Fibroblast of peridontal ligament (primary cell): ENCODE data around the gene LRRC8B.
A peak's percentile ranks its signal among the peaks of the same experiment; 100 is the strongest.
"Not testable (repeated sequence)": the region's sequence is repeated elsewhere in the genome, so short reads cannot be mapped to it uniquely, and the experiment has no call there.

Source experiments
- DNase-seq: peaks from one replicate; pipeline ENCODE4 v3.0.0-alpha.2; 2010; ENCODE audit errors: extremely low read depth

The LRRC8B gene

DNA sequence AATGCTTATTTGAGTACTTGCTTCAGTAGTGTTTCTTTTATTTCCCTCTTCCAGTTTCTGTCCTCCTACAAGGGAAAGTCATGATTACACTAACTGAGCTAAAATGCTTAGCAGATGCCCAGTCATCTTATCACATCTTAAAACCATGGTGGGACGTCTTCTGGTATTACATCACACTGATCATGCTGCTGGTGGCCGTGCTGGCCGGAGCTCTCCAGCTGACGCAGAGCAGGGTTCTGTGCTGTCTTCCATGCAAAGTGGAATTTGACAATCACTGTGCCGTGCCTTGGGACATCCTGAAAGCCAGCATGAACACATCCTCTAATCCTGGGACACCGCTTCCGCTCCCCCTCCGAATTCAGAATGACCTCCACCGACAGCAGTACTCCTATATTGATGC is 57.9 kb downstream of the LRRC8B start:
- no peak for DNase-seq

DNA sequence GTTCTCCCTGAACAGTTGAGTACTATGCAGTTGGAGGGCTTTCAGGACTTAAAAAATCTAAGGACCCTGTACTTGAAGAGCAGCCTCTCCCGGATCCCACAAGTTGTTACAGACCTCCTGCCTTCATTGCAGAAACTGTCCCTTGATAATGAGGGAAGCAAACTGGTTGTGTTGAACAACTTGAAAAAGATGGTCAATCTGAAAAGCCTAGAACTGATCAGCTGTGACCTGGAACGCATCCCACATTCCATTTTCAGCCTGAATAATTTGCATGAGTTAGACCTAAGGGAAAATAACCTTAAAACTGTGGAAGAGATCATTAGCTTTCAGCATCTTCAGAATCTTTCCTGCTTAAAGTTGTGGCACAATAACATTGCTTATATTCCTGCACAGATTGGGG is 59.6 kb downstream of the LRRC8B start:
- DNase-seq = no peak

DNA sequence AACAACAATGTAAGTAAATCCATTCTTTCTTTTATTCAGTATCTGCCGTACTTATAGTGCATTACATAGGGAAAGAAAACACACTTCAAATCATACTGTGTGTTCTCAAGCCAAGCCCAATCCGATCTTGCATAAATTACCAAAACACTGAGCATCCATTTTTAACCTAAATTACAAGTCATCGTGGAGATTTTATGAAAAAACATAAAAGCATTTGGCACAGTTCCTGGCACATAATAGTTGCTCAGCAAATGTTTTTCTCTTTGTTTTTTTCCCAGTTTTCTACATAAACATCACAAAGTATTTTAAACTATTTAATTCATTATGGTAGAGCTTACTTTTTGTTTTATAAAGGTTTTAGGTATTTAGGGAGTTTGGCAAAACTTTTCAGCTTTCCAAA is 60.2 kb downstream of the LRRC8B start:
- DNase-seq = no peak

DNA sequence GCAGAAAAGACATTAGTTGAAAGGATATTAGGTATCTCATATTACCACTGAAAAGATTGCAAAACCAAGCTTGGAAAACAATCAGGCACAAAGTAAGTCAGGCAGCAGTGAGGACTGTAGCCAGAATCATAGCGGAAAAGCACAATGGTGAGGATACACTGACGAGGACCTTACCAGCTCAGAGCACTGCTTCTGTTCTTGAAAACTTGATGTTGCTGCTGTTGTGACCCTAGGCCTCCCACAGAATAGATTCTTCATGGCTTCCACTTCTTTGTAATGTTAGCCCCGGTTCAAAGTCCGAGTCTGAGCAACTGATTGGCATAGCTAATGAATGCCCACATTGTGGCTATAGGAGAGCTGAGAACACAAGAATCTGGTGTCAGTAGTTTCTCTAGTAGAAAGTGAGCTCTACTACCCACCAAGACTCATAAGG is 63.1 kb downstream of the LRRC8B start:
- DNase-seq = no peak

DNA sequence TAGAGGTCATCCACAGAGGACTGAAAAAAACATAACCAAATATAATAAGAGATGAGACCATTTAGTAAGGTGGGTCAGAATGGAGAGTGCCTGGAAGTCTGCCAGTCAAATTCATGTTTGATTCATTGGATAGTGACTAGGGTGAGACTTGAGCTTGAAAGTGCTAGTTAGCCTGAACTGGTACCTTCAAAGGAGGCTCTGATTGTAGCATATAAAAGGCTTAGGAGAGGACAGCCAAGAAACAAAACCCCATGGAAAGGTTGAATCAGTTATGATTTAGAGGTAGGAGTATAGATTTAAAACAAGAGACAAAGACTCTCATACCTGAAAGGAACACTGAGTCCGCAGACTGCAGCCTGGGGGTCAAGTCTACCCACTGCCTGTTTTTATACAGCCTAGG is 63.9 kb downstream of the LRRC8B start:
- DNase-seq = no peak

DNA sequence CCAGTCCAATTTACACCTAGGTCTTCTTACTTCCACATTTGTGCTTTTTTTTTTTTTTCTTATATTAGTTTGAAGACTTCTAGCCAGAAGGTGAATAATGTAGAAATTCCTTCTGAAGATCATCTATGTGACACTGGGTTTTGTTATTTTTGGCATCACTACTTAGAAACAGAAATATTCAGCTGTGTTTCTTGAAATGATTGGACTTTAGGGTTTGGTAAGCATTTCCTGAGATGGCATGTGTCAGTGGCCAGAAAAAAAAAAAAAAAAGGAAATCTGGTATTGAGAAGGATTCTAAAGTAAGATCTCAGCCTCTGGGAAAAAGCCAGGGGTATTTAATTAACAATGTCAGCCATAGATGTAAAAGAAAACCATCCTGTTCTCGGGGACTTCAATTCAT is 64.9 kb downstream of the LRRC8B start:
- DNase-seq = peak; percentile 8

DNA sequence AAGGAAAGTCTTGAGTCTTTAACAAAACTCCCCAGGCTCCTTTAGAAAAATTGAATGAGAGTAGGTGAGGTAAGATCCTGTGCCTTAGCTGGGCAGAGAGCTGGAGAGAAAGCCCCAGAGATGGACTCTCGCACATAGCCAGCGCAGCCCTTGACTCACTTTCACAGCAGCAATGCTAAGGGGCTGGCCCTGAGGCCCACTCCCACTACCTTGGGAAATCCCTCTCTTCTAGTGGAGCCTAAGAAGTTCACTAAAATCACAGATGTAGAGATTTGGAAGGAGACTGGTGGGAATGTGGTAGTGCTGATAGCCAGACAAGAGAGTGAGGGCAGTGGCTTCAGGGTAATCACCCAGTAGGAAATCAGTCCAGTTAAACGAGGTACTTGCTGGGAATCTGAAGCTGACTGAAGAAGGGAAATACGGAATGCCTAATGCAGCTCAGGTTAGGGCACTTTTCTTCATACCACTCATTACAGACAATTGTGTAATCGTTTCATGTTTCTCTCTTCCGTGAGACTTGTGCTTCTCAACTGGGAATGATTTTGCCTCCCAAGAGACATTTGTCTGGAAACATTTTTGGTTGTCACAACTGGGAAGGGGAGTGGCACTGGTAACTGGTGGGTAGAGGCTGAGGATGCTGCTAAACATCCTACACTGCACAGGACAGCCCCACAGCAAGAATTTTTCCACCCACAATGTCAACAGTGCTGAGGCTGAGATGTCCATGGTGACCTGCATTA is 65.9 kb downstream of the LRRC8B start:
- DNase-seq = no peak

DNA sequence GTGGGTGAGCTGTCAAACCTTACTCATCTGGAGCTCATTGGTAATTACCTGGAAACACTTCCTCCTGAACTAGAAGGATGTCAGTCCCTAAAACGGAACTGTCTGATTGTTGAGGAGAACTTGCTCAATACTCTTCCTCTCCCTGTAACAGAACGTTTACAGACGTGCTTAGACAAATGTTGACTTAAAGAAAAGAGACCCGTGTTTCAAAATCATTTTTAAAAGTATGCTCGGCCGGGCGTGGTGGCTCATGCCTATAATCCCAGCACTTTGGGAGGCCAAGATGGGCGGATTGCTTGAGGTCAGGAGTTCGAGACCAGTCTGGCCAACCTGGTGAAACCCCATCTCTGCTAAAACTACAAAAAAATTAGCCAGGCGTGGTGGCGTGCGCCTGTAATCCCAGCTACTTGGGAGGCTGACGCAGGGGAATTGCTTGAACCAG is 68.3 kb downstream of the LRRC8B start:
- not testable (repeated sequence) for DNase-seq

DNA sequence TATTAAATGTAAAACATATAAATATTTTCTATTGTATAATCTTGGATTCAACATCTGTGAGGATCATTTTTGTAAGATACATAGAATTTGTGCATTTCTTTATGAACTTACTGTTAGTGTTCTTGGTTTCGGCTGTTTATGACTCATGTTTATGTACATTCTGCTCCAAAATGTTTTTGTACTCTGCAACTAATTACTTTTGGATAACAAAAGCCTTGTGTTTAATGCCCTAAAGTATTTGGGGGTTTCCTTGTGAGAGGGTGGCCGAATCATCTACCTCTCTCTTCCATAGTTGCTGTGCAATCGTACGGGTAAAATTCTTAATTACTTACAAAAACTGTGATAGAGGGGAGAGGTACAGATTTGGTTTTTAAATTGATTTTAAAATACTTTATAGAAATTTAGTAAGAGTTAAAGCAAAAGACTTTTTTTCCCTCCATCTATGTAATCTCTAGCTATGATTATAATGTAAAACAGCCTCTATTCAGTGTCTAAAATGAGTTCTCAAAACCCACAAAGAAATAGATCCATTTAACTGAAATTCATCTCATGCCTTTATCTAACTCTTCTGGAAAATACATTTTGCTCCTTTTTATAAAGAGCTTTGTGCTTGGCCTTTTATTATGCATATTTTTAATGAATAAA is 69.6 kb downstream of the LRRC8B start:
- peak; percentile 26 for DNase-seq

DNA sequence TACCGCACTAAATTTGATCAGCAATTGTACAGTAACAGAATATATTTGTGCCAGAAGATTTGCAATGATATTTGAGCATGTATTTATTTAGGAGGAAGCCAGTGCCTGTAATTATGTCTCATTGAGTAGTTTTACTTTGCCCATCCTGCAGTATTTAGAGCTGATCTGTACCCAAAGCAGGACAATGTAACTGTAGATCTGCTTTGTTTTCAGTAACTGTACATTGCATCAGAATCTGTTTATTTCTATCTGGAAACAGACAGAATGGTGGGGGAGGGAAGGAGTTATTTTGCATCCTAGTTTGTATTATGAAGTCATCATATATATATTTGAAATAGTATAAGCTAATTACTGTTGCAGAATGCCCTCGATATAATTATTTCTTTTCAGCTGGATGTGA is 72.1 kb downstream of the LRRC8B start:
- peak; percentile 23 for DNase-seq

DNA sequence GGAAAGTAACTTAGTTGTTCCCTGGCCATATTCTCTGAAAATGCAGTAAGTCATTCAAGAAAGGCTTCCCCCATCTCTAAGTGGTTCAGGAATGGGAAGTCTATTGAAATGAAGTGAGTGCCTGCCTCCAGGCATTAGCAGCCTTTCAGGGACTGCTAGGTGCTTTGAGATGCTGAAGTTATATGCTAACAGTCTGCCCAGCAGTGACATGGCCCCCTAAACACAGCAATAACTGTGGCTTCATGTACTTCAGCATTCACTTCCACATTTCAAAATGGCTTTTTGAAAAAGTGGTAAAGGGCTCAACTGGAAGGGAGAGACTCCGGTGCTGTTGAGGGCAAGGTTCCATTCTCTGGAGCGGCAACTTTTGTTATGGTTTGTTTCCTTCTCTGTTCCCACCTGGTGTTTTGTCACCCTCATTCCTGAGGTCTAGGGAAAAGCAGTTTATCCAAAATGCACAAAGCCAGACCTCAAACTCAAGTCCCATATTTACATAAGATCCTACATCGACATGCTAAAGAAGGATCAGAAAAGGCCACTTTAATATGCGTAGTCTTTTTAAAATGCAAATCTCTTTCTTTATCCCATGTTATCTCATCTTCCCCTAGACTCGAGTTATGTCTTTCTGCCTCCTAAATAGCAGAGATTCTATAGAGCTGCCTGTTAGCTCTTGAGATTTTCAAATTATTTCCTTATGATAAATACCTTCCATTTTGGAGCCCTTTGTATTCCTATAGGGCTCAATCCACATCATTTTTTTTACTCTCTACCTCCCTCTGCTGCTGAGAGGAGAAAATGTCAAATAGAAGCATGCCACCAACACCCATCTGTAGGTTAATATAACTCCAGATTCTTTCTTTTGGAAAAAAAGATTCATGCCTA is 74.1 kb downstream of the LRRC8B start:
- DNase-seq = peak; percentile 60

DNA sequence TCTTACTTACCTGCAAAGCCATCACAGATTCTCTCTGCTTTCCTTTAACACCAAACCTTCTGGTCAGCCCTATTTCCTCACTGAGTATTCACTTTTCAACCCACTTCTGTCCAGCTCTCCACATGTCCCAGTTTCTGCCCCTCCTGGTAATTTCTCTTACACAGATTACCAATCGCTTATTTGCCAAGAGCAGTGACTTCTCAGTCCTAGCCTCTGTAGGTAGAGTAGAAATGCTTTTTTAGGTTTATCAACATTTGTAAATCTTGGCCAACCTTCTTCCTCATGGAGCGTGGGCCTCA is 74.7 kb downstream of the LRRC8B start:
- no peak for DNase-seq

DNA sequence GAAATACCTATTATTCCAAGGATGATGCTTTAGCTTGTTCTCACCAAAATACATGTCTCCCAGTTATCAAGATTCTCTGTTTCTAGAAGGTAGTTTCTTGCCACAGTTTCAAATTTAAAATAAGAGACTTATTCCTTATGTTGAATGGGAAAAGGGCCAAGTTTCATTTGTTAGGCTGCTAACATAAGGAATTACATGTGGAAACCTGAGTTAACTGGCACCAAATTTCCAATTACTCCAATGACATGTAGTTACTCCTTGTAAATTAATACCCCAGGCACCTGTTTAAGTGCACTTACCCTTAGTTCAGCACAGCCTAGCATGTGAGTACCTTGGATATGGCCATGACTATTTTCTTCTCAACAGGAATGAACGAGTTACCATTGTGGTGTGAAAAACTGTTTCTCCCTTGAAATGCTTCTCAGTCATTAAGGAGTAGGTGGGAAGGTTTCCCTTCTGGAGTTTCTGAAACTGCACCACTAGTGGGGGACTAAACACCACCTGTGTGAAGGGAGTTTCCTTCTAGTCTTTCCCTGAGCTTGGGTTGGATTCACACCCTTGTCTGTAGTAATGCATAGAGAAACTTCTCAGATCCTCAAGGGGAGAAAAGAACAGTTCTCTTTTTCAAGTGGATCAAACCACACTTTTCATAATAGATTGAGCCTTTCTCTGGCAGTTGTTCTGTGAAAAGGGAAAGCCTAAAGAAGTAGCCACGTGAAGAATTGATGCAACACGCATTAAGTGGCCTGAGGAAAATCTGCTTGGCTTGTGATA is 76.0 kb downstream of the LRRC8B start:
- DNase-seq = no peak

DNA sequence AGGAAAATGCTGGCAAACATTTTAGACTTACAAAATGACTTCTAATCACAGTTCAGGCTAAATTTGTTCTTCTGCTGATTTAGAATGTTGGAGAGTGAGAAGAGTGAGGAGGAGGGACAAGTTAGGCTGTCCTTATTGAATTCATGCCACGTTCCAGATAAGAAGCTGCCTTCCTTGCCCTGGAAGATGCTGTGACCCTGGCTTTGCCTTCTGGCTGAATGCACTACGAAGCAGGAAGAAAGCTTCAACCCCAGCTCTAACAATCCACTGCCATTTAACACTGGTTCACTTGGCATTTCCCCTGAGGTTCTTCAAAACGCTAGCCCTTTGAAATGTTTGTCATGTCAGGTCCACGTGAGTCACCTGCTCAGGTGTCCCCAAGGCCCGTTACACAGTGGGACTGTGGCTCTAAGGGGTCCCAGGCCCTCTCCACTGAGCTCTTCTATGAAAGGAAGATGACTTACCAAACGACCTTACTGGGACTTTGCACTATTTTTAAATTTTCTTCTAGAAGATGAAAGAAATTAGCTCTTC is 78.3 kb downstream of the LRRC8B start:
- DNase-seq = no peak

DNA sequence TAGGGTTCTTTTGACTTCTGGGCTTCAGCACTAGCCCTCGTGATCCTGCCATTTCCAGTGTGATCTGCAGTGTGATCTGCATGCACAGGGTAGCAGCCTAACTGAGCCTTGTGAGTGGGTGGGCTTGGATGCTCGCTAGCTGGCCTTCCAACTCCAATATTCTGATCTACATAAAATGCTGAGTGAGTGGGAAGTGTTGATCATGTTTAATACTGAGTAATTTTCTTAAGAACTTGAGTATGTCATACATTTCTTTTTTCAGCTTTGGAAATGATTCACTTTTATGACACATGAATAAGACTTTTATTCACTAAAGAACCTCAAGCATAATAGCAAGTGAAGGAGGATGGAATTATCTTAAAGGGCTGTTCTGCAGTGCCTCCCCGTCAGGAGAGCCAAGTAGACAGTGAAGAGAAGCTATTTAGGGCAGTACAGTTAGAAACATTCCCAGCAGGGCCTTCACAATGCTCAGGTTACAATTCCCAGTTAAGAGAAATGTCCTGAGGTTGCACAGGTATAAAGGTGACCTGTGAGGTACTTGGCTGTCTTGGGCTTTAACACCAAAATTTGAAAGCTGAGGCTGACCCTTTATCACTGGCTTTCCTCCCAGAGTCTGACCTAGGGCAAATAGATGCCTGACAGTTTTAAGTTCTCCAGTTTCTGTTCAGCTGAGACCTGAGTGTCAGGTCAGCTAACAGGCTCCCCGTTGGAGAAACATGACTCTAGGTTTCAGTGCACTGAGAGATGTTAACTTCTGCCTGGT is 79.2 kb downstream of the LRRC8B start:
- no peak for DNase-seq

DNA sequence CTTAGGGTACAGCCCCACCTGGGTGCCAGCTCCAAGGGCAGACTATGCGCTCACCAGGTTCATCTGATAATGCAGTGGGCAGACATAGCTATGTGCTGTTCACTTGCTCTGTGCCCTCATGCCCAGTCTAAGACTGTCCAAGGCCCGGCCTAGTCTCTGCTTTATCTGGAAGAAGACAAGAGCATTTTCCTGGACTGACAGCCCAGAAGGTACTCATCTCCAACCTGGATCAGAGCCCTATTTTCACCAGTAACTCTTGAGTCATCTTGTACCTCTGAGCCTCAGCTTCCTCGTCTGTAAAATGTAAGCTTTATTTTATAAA is 79.7 kb downstream of the LRRC8B start:
- no peak for DNase-seq

DNA sequence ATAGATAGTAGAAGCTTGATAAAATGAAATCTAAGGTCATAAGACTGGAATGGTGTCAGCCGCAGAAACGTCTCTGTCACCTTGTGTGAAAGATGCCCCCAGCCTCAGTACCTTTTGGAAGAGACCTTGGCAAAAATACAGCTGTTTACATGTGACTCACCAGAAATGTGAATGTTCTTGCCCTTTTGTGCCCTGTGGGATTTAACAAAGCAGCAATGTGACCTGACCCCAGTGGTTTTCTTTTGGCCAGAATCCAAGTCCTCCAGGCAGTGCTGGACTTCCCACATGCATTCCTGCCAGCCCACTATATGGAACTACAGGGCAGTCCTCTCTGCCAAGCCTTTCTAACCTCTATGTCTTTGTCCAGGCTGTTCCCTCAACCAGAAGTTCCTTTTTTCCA is 81.1 kb downstream of the LRRC8B start:
- DNase-seq = peak; percentile 62

DNA sequence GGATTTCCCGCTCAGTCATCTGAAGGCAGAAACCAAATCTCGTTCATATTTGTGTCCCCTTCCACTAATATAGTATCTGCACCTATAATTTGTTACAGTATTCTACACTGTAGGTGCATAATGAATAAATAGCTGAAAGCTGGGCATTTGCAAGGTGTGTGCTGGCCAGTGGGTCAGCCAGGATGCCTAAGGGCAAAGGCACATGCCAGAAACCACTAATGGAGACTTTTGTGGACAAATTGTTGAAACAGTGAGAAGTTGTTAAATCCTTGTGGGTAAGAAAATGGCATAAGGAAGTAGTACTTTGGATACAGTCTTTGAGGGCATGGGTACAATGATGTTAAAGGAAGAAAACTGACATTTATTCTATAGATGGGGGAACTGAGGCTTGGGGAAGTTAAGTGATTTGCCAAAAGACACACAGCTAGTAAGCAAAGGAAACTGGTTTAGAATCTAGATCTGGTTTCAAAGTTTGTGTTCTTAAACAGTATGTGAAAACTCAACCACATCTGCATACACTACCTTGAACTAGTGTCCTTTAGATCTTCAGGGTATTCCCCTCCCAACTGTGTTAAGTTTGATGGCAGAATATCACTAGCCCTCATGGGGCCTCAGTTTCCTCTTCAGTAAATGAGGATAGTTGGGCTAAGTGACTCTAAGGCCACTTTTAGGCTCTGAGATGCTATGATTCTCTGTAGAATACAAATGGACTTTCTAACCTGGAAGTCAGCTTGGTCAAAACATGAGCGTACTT is 81.8 kb downstream of the LRRC8B start:
- no peak for DNase-seq

DNA sequence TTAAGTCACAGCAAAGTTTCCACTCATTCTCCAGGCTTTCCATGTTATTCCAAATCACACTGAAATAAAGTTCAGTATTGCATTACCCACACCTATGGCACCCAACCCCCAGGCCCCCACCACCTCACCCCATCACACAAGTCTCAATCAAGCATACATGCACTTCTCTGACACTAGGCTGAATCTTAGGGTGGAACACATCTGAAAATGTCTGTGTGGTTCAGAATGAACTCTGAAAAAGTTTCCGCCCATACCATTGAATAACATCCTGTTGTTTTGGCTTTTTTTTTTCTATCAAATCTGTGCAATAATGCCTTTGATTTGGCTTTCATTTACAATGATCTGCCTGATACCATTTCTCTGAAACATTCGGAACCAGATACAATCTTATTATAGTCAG is 82.5 kb downstream of the LRRC8B start:
- no peak for DNase-seq

DNA sequence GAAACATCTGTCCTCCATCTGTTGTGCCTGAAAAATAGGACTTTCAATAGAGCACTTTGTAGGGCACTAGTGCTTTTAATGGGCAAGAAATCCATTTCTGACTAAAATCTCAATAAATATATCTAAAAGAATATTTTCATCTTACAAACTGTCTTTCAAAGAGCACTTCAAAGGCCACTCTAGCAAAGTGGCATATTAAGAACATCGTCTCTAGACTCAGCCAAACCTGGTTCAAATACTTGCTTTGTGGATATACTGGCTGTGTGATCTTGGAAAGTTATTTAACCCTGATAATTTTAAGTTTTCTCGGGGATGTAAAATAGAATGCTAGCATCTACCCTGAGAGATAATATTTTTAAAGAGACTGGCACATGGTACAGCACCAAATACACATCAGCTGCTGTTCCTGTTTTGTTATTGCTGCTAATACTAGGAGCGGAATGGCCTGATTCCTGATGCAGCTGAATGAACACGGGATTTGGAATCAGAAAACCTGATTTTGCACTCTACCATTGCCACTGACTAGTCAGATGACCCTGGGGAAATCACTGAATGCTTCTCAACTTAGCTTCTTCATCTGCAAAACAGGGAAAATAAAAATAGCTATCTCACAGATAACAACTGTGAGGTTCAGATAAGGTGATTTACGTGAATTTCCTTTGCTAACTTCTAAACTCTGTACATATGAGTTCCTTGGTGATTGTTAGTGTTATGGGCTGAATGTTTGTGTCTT is 83.1 kb downstream of the LRRC8B start:
- DNase-seq = no peak
